ENCODE data around the gene MEP1A.
"Not testable (repeated sequence)": the region's sequence is repeated elsewhere in the genome, so short reads cannot be mapped to it uniquely, and the experiment has no call there.

MEP1A gene

GRCh38 chr6:46832816-46833215 is 39.6 kb downstream of the MEP1A start:
- DNase-seq: no peak

- not testable (repeated sequence) for DNase-seq
Measured at GRCh38 chr6:46834257-46834916, 41.2 kb downstream of the MEP1A start.

GRCh38 chr6:46834991-46835390 is 41.8 kb downstream of the MEP1A start:
- not testable (repeated sequence) for DNase-seq

GRCh38 chr6:46838033-46838432 is 44.8 kb downstream of the MEP1A start:
- no peak for DNase-seq

- not testable (repeated sequence) for DNase-seq
Measured at GRCh38 chr6:46842252-46842846, 49.2 kb downstream of the MEP1A start.

GRCh38 chr6:46845126-46845525 is 51.9 kb downstream of the MEP1A start:
- DNase-seq: no peak

GRCh38 chr6:46848684-46849360 is 55.6 kb downstream of the MEP1A start:
- peak in 51 of 56 donors; percentile 7 to 85 (median 60) for DNase-seq

GRCh38 chr6:46849361-46849690 is 56.1 kb downstream of the MEP1A start:
- no peak for DNase-seq

GRCh38 chr6:46850792-46851191 is 57.6 kb downstream of the MEP1A start:
- DNase-seq: no peak

GRCh38 chr6:46851576-46851975 is 58.4 kb downstream of the MEP1A start:
- DNase-seq: not testable (repeated sequence)

- peak in 3 of 56 donors; percentile 2 to 38 (median 4) for DNase-seq
Measured at GRCh38 chr6:46855966-46856365, 62.8 kb downstream of the MEP1A start.

- DNase-seq: no peak
Measured at GRCh38 chr6:46862381-46862780, 69.2 kb downstream of the MEP1A start.

GRCh38 chr6:46863791-46864190 is 70.6 kb downstream of the MEP1A start:
- no peak for DNase-seq

- DNase-seq: no peak
Measured at GRCh38 chr6:46865221-46865620, 72.0 kb downstream of the MEP1A start.

GRCh38 chr6:46867411-46867810 is 74.2 kb downstream of the MEP1A start:
- DNase-seq: no peak

GRCh38 chr6:46876126-46876525 is 82.9 kb downstream of the MEP1A start:
- no peak for DNase-seq

- no peak for DNase-seq
Measured at GRCh38 chr6:46879003-46879402, 85.8 kb downstream of the MEP1A start.

- DNase-seq: no peak
Measured at GRCh38 chr6:46882645-46883044, 89.5 kb downstream of the MEP1A start.

- DNase-seq: no peak
Measured at GRCh38 chr6:46888031-46888430, 94.8 kb downstream of the MEP1A start.

- DNase-seq: no peak
Measured at GRCh38 chr6:46888578-46888977, 95.4 kb downstream of the MEP1A start.
